Thyroid gland (tissue), 4 donors: ENCODE data around the gene ITM2B.

Source experiments
- POLR2A ChIP-seq, 2 donors: fragments of 450-650 bp; IDR thresholded peaks; one replicate each; pipeline ENCODE4 v1.6.1; 2017; ENCODE audit warnings: antibody characterized with exemption in 2 of 2, mild to moderate bottlenecking in 2 of 2, moderate library complexity in 1 of 2
- TF ChIP-seq, protein P1 (sequence below), 6 experiments: fragments of 200-600 bp in 3 of 6; fragments of 450-650 bp in 3 of 6; sonication (generic) in 3 of 6; IDR thresholded peaks; one replicate each; pipeline ENCODE4 v1.5.1; 2016 to 2019; ENCODE audit warnings: antibody characterized with exemption in 6 of 6, mild to moderate bottlenecking in 2 of 6, inconsistent platforms in 1 of 6, moderate library complexity in 1 of 6

DNA sequence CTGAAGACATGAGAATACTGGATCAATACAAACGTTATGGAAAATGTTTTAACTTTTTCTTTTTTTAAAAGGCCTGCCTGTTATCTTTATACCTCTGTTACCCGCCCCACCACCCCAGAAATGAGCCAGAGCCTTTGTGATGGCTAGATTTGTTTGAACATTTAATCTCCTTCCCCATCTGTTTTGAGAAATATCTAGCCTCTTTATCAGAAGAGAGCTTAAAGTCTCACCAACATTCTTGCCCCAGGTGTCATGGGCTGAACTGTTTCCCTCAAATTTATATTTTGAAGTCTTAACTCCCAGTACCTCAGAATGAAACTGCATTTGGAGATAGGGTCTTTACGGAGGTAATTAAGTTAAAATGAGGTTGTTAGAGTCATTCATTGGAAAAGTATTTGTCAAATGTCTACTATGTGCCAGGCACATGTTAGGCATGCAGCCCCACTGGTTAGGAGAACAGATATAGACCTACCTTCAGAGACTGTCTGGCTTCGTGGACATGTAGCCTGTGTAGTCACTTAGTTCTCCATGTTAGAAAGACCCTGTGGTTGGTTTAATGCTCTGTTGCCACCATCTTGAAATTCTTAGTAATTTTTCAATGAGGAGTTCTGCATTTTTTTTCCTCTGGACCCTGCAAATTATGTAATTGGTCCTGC lies 64.3 kb downstream of the ITM2B start:
- TF ChIP-seq, protein P1, sequence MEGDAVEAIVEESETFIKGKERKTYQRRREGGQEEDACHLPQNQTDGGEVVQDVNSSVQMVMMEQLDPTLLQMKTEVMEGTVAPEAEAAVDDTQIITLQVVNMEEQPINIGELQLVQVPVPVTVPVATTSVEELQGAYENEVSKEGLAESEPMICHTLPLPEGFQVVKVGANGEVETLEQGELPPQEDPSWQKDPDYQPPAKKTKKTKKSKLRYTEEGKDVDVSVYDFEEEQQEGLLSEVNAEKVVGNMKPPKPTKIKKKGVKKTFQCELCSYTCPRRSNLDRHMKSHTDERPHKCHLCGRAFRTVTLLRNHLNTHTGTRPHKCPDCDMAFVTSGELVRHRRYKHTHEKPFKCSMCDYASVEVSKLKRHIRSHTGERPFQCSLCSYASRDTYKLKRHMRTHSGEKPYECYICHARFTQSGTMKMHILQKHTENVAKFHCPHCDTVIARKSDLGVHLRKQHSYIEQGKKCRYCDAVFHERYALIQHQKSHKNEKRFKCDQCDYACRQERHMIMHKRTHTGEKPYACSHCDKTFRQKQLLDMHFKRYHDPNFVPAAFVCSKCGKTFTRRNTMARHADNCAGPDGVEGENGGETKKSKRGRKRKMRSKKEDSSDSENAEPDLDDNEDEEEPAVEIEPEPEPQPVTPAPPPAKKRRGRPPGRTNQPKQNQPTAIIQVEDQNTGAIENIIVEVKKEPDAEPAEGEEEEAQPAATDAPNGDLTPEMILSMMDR (IDR thresholded peaks at IDR 0.05): no peak
- TF ChIP-seq POLR2A (IDR thresholded peaks at IDR 0.05): no peak
